Measurements from ENCODE around the gene SLC39A3.

- TF ChIP-seq CTCF (IDR thresholded peaks at IDR 0.05) = no peak
- TF ChIP-seq POLR2A (IDR thresholded peaks at IDR 0.05) = no peak
These were observed 38.3 kb upstream of the SLC39A3 start for GRCh38 chr19:2777952-2778683.

All from adrenal gland (tissue), 5 donors.